OCI-LY3 (cell line): ENCODE measurements around the gene PARD6G.

Source experiments
- CTCF ChIP-seq: fragments of 200-600, 300-600 bp; sonication (generic); IDR thresholded peaks from 2 replicates; pipeline ENCODE4 v1.5.1; 2014; ENCODE audit warnings: antibody characterized with exemption, low read length, low read depth
- EZH2phosphoT487 ChIP-seq: fragments of 200-600 bp; shearing (Covaris generic); IDR thresholded peaks from 2 replicates; pipeline ENCODE4 v1.6.1; 2018; ENCODE audit warnings: antibody characterized with exemption, mixed run types, low read depth

GRCh38 chr18:80107426-80107825, 139.9 kb downstream of the PARD6G start:
- TF ChIP-seq CTCF (no peak), EZH2phosphoT487 (no peak)
